ENCODE measurements around the gene ABCA13.

- TF ChIP-seq CTCF (IDR thresholded peaks at IDR 0.05) (no peak), POLR2A (IDR thresholded peaks at IDR 0.05) (no peak), POLR2AphosphoS5 (IDR thresholded peaks at IDR 0.05) (no peak)
Observed at GRCh38 chr7:48660306-48660870, 489.1 kb downstream of the ABCA13 start.
